Activated naive CD4-positive, alpha-beta T cell treated with anti-CD3 and anti-CD28 coated beads, Interleukin-2, amount 50 U/mL, for 72 hours (primary cell): Measurements from ENCODE around the gene STAG3. TPM values are rescaled to one million over a fixed set of nuclear protein-coding genes. Genes with fewer than 3 reads are reported as not detected.
A peak's percentile ranks its signal among the peaks of the same experiment; 100 is the strongest.
"Not testable (repeated sequence)": the region's sequence is repeated elsewhere in the genome, so short reads cannot be mapped to it uniquely, and the experiment has no call there.

Experiments
- ATAC-seq, 2 donors: fragments of 150-1000 bp; cut with Tn5 transposase; 2 replicates each; pipeline ENCODE4 v1.10.0; 2021; ENCODE audit warnings: mild to moderate bottlenecking in 2 of 2, moderate library complexity in 2 of 2
- DNase-seq, 2 donors: peaks; one replicate each; pipeline ENCODE4 v3.0.0; 2021 to 2022; ENCODE audit warnings: low spot score in 2 of 2
- H3K27ac Mint-ChIP-seq, 2 donors: one replicate each; pipeline ENCODE4 v1.8.0; 2022; ENCODE audit warnings: mild to moderate bottlenecking in 2 of 2, mixed read lengths in 2 of 2
- H3K36me3 Mint-ChIP-seq, 2 donors: one replicate each; pipeline ENCODE4 v1.8.0; 2022; ENCODE audit warnings: mixed read lengths in 2 of 2
- H3K9me3 Mint-ChIP-seq, 2 donors: one replicate each; pipeline ENCODE4 v1.8.0; 2022; ENCODE audit warnings: mixed read lengths in 2 of 2
- total RNA-seq, 2 donors: library from RNA; stranded (reverse); gene quantifications; one replicate each; pipeline ENCODE4 v1.2.3, GENCODE V29; 2022

Gene STAG3
- total RNA-seq, 2 donors from 2014 or later: 33.3 to 54.2 TPM

- no peaks in the 10 kb centered on the region for H3K36me3 Mint-ChIP-seq
- H3K27ac Mint-ChIP-seq: peak overlapping the region; percentile 80 to 87
- DNase-seq (peak in 1 of 2 donors; percentile 23), ATAC-seq (no peak)
- H3K9me3 Mint-ChIP-seq: no peaks in the 10 kb centered on the region
Measured at GRCh38 chr7:100166970-100167911, 10.5 kb upstream of the STAG3 start.

- no peaks in the 10 kb centered on the region for H3K9me3 Mint-ChIP-seq
- peak overlapping the region in 1 of 2 donors; percentile 80 for H3K27ac Mint-ChIP-seq
- peak; percentile 17 to 23 for ATAC-seq
- DNase-seq: peak in 1 of 2 donors; percentile 29
- no peaks in the 10 kb centered on the region for H3K36me3 Mint-ChIP-seq
Measured at GRCh38 chr7:100167912-100168323, 9.8 kb upstream of the STAG3 start.

GRCh38 chr7:100169147-100169850 lies 8.4 kb upstream of the STAG3 start:
- Mint-ChIP-seq H3K27ac (peak overlapping the region; percentile 22 to 80), H3K9me3 (no peaks in the 10 kb centered on the region), H3K36me3 (no peaks in the 10 kb centered on the region)
- DNase-seq (peak in 1 of 2 donors; percentile 28), ATAC-seq (peak; percentile 21 to 28)

- H3K9me3 Mint-ChIP-seq: no peaks in the 10 kb centered on the region
- ATAC-seq: no peak
- H3K27ac Mint-ChIP-seq: peak overlapping the region in 1 of 2 donors; percentile 17
- no peaks in the 10 kb centered on the region for H3K36me3 Mint-ChIP-seq
- no peak for DNase-seq
Measured at GRCh38 chr7:100170101-100170897, 7.4 kb upstream of the STAG3 start.

- DNase-seq: peak in 1 of 2 donors; percentile 33
- Mint-ChIP-seq H3K9me3 (no peaks in the 10 kb centered on the region), H3K27ac (no peak overlapping the region), H3K36me3 (no peaks in the 10 kb centered on the region)
- ATAC-seq: peak; percentile 44 to 49
Measured at GRCh38 chr7:100171087-100171681, 6.5 kb upstream of the STAG3 start.

GRCh38 chr7:100171840-100172239 lies 5.9 kb upstream of the STAG3 start:
- DNase-seq (no peak), ATAC-seq (peak; percentile 9 to 24)
- Mint-ChIP-seq H3K36me3 (no peaks in the 10 kb centered on the region), H3K27ac (no peak overlapping the region), H3K9me3 (no peaks in the 10 kb centered on the region)

GRCh38 chr7:100173806-100174495 lies 3.8 kb upstream of the STAG3 start:
- Mint-ChIP-seq H3K9me3 (no peaks in the 10 kb centered on the region), H3K27ac (no peak overlapping the region), H3K36me3 (no peaks in the 10 kb centered on the region)
- no peak for DNase-seq
- ATAC-seq: no peak

GRCh38 chr7:100174582-100174981 lies 3.1 kb upstream of the STAG3 start:
- Mint-ChIP-seq H3K9me3 (no peaks in the 10 kb centered on the region), H3K36me3 (no peaks in the 10 kb centered on the region), H3K27ac (peak overlapping the region in 1 of 2 donors; percentile 20)
- DNase-seq: no peak
- ATAC-seq: no peak

- ATAC-seq (no peak), DNase-seq (no peak)
- Mint-ChIP-seq H3K9me3 (peaks cover 0 to 2% of the 10 kb centered on the region in 2 donors), H3K27ac (peak overlapping the region in 1 of 2 donors; percentile 20), H3K36me3 (peaks cover 0 to 4% of the 10 kb centered on the region in 2 donors)
Measured at GRCh38 chr7:100175296-100175935, 2.3 kb upstream of the STAG3 start.

GRCh38 chr7:100176096-100177044 lies 1.3 kb upstream of the STAG3 start:
- no peak for DNase-seq
- no peak for ATAC-seq
- H3K9me3 Mint-ChIP-seq: peaks cover 0 to 4% of the 10 kb centered on the region in 2 donors
- H3K36me3 Mint-ChIP-seq: peaks cover 0 to 7% of the 10 kb centered on the region in 2 donors
- H3K27ac Mint-ChIP-seq: peak overlapping the region in 1 of 2 donors; percentile 75

- not testable (repeated sequence) for H3K27ac Mint-ChIP-seq, DNase-seq, H3K9me3 Mint-ChIP-seq, ATAC-seq
- peaks cover 0 to 13% of the 10 kb centered on the region in 2 donors for H3K36me3 Mint-ChIP-seq
Measured at GRCh38 chr7:100180084-100180483, 2.4 kb downstream of the STAG3 start.

GRCh38 chr7:100182616-100183015 lies 4.9 kb downstream of the STAG3 start:
- H3K9me3 Mint-ChIP-seq, ATAC-seq, DNase-seq: not testable (repeated sequence)
- H3K36me3 Mint-ChIP-seq: peaks cover 0 to 13% of the 10 kb centered on the region in 2 donors
- H3K27ac Mint-ChIP-seq: peak overlapping the region in 1 of 2 donors; percentile 85

- DNase-seq, ATAC-seq, H3K9me3 Mint-ChIP-seq: not testable (repeated sequence)
- H3K27ac Mint-ChIP-seq: peak overlapping the region in 1 of 2 donors; percentile 85
- peaks cover 0 to 13% of the 10 kb centered on the region in 2 donors for H3K36me3 Mint-ChIP-seq
Measured at GRCh38 chr7:100183090-100183489, 5.4 kb downstream of the STAG3 start.

- ATAC-seq (no peak), DNase-seq (no peak)
- H3K36me3 Mint-ChIP-seq: peaks cover 0 to 7% of the 10 kb centered on the region in 2 donors
- no peaks in the 10 kb centered on the region for H3K9me3 Mint-ChIP-seq
- no peak overlapping the region for H3K27ac Mint-ChIP-seq
Measured at GRCh38 chr7:100185726-100186125, 8.0 kb downstream of the STAG3 start.
